HG02571 (cell line): ENCODE data around the gene MRPL38.

Experiments
- ATAC-seq: cut with Tn5 transposase; IDR thresholded peaks from one replicate; pipeline ENCODE4 v1.9.1; 2021; ENCODE audit warnings: mild to moderate bottlenecking, moderate library complexity; ENCODE audit not compliant: unreplicated experiment

The MRPL38 gene

GRCh38 chr17:75920045-75920560, 15.4 kb upstream of the MRPL38 start:
- ATAC-seq, result no peak

- ATAC-seq, result no peak
Measured at GRCh38 chr17:75919611-75920010, 14.9 kb upstream of the MRPL38 start.

DNA sequence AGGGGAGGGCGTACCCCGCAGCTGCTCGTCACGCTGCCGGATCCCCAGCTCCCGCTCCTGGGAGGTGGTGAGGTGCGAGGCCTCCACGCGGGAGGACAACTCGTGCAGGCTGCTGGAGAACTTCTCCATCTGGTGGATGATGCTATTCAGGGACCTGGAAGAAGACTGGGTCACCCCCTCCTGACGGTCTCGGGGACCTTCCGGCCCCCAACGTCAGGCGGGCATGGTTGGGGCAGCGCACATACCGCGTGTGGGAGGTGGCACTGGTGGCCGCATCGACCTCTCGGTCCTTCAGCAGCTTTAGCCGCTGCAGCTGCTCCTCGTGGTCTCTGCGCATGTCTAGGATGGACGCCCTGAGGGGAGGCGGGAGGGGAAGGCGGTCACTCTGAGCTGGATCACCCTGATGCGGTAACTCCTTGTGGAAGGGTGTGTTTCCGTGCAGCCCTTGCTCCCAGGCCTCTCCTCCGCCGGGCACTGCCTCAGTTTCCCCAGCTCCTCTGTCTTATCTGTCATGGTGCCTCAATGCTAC, 13.3 kb upstream of the MRPL38 start:
- ATAC-seq, result no peak

DNA sequence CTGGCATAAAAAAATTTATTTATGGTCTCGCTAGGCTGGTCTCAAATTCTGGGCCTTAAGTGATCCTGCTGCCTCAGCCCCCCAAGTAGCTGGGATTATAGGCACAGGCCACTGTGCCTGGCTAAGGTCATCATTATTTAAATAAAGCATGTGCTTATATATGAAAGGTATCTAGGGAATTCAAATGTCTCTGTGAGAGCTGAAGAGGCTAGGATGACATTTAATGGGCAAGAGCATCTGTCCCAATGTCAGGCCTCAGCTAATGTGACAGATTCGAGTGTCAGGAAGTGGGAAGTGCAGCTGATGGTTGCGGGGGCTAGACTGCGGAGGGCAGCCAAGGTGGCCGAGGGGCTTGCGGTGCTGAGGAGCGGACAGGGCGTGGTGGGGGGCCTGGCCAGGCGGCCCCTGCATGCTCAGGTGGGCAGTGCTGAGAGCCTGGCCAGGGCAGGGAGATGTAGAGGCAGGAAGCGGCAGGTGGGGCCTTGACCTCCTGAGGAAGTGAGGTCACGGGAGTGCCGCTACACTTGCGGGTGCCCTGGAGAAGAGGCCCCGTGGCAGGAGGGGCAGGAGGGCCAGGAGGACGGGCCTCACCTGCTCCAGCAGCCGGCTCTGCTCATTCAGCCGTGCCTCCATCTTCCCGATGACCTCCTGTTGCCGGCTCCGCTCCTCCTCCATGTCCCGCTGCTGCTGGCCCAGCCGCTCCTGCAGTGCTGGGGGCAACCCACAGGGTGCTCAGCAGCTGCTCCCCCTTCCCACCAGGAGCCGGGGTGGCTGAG, 12.6 kb upstream of the MRPL38 start:
- no peak for ATAC-seq

- no peak for ATAC-seq
Measured at GRCh38 chr17:75915268-75915667, 10.6 kb upstream of the MRPL38 start.

- no peak for ATAC-seq
Measured at GRCh38 chr17:75914643-75915267, 10.1 kb upstream of the MRPL38 start.

- no peak for ATAC-seq
Measured at GRCh38 chr17:75913537-75914210, 9.0 kb upstream of the MRPL38 start.

- no peak for ATAC-seq
Measured at GRCh38 chr17:75910699-75911098, 6.0 kb upstream of the MRPL38 start.

DNA sequence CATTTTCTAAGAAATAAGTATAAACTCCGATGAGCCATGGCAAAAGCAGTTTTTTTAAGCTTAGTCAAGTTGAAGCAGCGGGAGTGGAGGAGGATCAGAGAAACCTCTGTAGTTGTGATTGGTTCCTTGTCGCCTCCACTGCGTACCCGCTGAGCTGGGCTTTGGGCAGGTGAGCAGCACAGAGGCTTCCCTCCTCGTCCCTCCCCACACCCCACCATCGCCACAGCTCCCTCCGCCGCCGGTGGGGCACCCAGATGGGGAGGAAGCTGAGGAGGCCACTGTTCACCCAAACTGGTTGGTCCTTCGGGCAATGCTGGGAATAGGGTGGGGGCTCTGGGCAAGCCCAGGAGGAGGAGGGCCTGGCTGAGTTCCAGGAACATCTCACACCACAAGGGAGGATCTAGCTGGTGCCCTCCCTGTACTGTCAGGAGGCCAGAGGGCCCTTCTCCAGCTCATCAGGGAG, 5.2 kb upstream of the MRPL38 start:
- no peak for ATAC-seq

- no peak for ATAC-seq
Measured at GRCh38 chr17:75909051-75909811, 4.5 kb upstream of the MRPL38 start.

DNA sequence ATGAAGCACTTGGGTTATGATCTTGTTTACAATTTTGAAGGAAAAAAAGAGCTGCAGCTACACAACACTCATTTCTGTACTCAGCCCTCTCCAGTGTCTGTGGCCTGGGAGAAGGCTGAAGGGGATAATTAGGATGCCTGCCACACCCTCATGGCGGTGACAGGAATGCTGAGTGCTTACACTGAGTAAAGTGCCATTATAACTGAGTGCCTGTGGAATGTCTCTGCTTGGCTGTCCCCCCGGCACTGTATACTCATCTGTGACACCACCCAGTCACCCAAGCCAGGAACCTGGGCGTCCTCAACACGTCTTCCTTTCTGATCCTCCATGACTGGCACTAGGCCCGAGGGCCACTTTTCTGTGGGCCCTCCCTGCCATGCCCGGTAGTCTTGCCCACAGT, 3.5 kb upstream of the MRPL38 start:
- ATAC-seq, result no peak

DNA sequence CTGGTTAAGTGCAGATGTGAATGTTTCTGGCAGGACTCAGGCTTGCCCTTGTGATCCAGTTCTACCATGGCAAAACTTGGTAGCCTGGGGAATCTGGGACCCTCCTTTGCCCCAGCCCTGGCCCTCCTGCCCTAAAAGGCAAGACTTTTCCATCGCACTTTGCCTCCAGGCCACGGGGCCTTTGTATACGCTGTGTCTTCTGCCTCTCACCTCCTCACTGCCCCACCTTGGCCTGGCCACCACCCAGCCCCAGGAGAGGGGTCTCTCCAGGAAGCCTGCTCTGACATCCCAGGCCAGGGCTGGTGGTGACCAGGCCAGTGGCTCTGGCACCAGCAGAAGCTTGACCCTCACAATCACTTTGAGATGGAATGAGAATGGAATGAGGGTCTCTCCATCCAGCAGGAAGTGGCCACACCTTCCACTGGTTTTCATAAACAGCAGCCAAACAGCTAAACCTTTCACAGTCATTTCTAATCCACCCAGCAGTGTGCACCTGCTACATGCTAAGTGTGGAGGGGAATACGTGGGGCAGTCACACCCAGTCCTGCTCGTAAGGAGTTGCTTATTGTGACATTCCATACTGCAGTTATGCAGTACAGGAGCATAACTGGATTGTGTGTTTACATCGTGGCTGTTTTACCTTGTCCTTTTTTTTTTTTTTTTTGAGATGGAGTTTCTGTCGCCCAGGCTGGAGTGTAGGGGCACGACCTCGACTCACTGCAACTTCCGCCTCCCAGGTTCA, 1.6 kb upstream of the MRPL38 start:
- ATAC-seq, result no peak

- ATAC-seq, result no peak
Measured at GRCh38 chr17:75902406-75902805, 2.3 kb downstream of the MRPL38 start.

DNA sequence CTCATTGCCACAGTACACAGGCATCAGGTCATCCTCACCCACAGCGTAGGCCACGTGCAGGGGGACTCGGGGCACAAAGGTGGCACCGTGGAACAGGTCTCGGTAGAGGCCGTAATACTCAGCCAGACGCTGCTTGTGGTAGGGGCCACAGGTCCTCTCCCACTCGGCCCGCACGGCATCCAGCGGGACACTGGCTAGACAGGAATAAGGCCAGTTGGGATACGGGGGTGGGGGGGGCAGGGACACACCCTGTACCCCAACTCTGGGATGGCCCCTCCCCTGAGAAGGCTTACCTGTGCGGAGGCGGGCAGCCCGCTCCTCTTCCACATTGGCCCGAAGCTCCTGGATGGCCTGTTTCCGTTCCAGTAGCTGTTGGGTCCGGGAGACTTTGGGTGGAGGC, 3.0 kb downstream of the MRPL38 start:
- no peak for ATAC-seq

DNA sequence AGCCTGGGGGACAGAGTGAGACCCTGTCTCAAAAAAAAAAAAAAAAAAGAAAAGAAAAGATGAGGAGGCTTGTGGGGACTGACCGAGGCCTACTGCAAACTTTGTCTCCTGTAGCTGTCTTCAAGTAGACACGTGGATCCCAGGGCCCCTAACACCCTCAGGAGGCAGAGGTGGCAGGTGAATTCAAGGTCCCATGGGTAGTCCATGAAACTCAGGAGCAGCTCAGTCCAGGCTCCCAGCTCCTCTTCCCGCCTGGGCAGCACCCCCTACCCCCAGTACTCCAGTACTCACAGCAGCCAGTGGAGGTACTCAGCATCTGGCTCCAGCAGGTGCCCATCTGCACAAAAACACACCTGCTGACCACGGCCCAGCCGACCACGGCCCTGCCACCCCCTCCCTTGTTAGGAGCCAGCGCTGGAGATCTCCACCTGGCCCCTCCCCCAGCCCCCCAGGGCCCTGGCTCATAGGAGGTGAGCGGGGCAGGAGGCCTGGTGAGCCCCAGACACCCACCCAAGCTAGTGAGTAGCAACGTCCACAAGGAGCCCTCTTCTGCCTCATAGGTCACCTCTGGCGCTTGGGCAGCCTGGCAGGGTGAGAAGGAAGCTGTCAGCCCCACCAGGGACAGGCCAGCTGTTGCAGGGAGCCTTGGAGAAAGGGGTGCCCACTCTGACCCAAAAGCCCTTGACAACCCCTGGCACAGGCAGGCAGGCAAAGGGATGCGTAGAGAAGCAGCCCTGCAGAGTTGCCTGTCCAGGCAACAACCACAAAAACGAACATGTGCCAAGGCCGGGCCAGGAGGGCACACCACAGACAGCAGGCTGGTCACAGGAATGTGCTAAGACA, 3.8 kb downstream of the MRPL38 start:
- no peak for ATAC-seq

DNA sequence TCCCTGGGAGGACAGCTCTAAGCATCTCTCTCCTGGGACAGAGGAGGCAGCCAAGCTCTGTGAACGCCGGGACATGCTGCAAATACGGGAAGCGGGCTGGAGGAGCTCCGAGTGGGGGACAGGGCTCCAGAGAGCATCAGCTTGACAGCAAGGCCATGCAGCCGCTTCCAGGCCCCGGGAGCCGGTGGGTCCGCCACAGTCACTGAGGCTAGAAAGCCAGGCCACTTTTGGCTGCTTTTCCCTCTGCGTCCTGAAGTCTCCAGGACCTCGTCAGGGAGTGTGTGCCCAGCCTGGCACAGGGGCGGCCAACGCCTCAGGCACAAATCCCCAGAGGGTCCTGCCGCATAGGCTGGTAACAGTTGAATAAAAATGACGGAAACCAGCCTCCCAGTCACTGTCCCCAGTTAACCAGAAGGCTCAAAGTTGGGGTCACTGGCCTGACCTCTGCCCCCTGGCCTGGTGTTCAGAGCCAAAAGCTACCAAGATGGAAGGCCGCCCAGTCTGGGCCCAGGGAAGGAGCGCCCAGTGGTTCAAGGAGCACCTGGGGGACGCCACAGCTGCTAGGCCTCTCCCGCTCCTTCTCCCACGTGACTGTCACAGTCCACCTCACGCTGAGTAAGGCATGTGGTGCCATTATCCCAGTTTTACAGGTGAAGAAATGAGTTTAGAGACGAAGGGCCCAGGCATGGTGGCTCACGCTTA, 4.8 kb downstream of the MRPL38 start:
- no peak for ATAC-seq

- ATAC-seq, result no peak
Measured at GRCh38 chr17:75899353-75899752, 5.3 kb downstream of the MRPL38 start.

- no peak for ATAC-seq
Measured at GRCh38 chr17:75898791-75899190, 5.9 kb downstream of the MRPL38 start.

- no peak for ATAC-seq
Measured at GRCh38 chr17:75898065-75898464, 6.6 kb downstream of the MRPL38 start.
